GM20000 (cell line): ENCODE measurements around the gene ENPP3.

Source experiments
- DNase-seq: peaks from one replicate; pipeline ENCODE4 v3.0.0; 2012; ENCODE audit warnings: low spot score
- CTCF ChIP-seq: IDR thresholded peaks from 2 replicates; pipeline ENCODE4 v1.5.1; 2012; ENCODE audit warnings: mild to moderate bottlenecking, control low read depth; ENCODE audit errors: extremely low read depth, missing control alignments

ENPP3 gene

GRCh38 chr6:131642987-131643611 is 6.0 kb downstream of the ENPP3 start:
- no peak for DNase-seq
- no peak for TF ChIP-seq CTCF

GRCh38 chr6:131643855-131644460 is 6.9 kb downstream of the ENPP3 start:
- no peak for TF ChIP-seq CTCF
- no peak for DNase-seq

GRCh38 chr6:131644921-131645320 is 7.8 kb downstream of the ENPP3 start:
- no peak for DNase-seq
- no peak for TF ChIP-seq CTCF

- no peak for TF ChIP-seq CTCF
- DNase-seq = no peak
These were observed 8.7 kb downstream of the ENPP3 start for GRCh38 chr6:131645846-131646245.

- DNase-seq = no peak
- TF ChIP-seq CTCF = no peak
These were observed 9.2 kb downstream of the ENPP3 start for GRCh38 chr6:131646249-131646670.

- TF ChIP-seq CTCF = no peak
These were observed 14.7 kb downstream of the ENPP3 start for GRCh38 chr6:131651782-131652181.

GRCh38 chr6:131652472-131652871 is 15.4 kb downstream of the ENPP3 start:
- no peak for TF ChIP-seq CTCF
- DNase-seq = no peak

More at GRCh38 chr6:131651782-131652181, 14.7 kb downstream of the ENPP3 start:
- DNase-seq = no peak
